OCI-LY3 (cell line): Measurements from ENCODE around the gene MESP2.

Source experiments
- H2AFZ ChIP-seq: fragments of 200-600, 300-600 bp; shearing (Covaris generic); 2 replicates; pipeline ENCODE4 v1.6.0; 2014; ENCODE audit warnings: antibody characterized with exemption, low read depth, low read length
- H3K27ac ChIP-seq: fragments of 200-600, 300-600 bp; sonication (generic); 2 replicates; pipeline ENCODE4 v1.5.1; 2014; ENCODE audit warnings: mild to moderate bottlenecking, low read length, moderate library complexity, mixed read lengths
- H3K27me3 ChIP-seq: fragments of 200-600, 300-600 bp; sonication (generic); 2 replicates; pipeline ENCODE4 v1.6.1; 2014; ENCODE audit warnings: low read depth, low read length, mixed read lengths
- H3K36me3 ChIP-seq: fragments of 200-600, 300-600 bp; sonication (generic); replicated peaks from 2 replicates; pipeline ENCODE3; 2014; ENCODE audit warnings: low read depth, low read length, mixed read lengths
- H3K4me1 ChIP-seq: fragments of 300-600, 200-600 bp; sonication (generic); 2 replicates; pipeline ENCODE4 v1.6.1; 2014; ENCODE audit warnings: low read length, mixed read lengths
- H3K4me2 ChIP-seq: fragments of 200-600, 300-600 bp; sonication (generic); 2 replicates; pipeline ENCODE4 v1.6.1; 2014; ENCODE audit warnings: low read length, mixed read lengths
- H3K4me3 ChIP-seq: fragments of 300-600, 200-600 bp; sonication (generic); 2 replicates; pipeline ENCODE4 v1.5.1; 2014; ENCODE audit warnings: antibody characterized with exemption, mild to moderate bottlenecking, low read length, moderate library complexity
- H3K79me2 ChIP-seq: fragments of 300-600, 200-600 bp; shearing (Covaris generic); 2 replicates; pipeline ENCODE4 v1.6.1; 2014; ENCODE audit warnings: mild to moderate bottlenecking, low read length, mixed read lengths
- H3K9ac ChIP-seq: fragments of 300-600, 200-600 bp; shearing (Covaris generic); 2 replicates; pipeline ENCODE4 v1.6.0; 2014; ENCODE audit warnings: mild to moderate bottlenecking, low read length, moderate library complexity
- H3K9me3 ChIP-seq: fragments of 200-600, 300-600 bp; shearing (Covaris generic); 2 replicates; pipeline ENCODE4 v1.6.1; 2014; ENCODE audit warnings: low read length, mixed read lengths; ENCODE audit not compliant: insufficient read depth
- H4K20me1 ChIP-seq: fragments of 200-600, 300-600 bp; sonication (generic); 2 replicates; pipeline ENCODE4 v1.6.1; 2016; ENCODE audit warnings: low read length, mixed read lengths; ENCODE audit not compliant: insufficient read depth
- EZH2phosphoT487 ChIP-seq: fragments of 200-600 bp; shearing (Covaris generic); IDR thresholded peaks from 2 replicates; pipeline ENCODE4 v1.6.1; 2018; ENCODE audit warnings: antibody characterized with exemption, mixed run types, low read depth
- TF ChIP-seq, protein P1 (sequence below): fragments of 200-600, 300-600 bp; sonication (generic); IDR thresholded peaks from 2 replicates; pipeline ENCODE4 v1.5.1; 2014; ENCODE audit warnings: antibody characterized with exemption, low read length, low read depth

The MESP2 gene

DNA sequence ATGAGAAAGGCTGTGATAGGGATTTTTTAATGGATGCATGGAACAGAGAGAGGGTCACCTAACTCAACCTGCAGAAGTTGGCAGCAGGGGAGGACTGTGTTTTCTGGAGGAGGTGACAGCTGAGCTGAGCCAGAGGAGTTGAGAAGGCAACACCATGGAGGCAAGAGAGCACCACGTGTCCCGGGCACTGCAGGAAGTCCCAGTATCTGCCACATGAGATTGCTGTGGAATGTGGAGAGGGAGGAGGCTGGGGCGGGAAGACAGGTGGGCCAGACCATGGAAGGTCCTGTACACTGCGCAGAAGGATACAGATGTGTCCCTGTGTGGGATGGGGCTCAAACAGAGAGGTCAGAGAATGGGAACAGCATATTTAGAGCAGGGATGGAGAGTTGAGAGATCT lies 40.4 kb upstream of the MESP2 start:
- Histone ChIP-seq H3K4me3 (no peak overlapping the region), H3K4me1 (peaks cover 3% of the 10 kb centered on the region; the same call in 1 of the 2 replicates)
- TF ChIP-seq EZH2phosphoT487, result no peak
- TF ChIP-seq, protein P1, sequence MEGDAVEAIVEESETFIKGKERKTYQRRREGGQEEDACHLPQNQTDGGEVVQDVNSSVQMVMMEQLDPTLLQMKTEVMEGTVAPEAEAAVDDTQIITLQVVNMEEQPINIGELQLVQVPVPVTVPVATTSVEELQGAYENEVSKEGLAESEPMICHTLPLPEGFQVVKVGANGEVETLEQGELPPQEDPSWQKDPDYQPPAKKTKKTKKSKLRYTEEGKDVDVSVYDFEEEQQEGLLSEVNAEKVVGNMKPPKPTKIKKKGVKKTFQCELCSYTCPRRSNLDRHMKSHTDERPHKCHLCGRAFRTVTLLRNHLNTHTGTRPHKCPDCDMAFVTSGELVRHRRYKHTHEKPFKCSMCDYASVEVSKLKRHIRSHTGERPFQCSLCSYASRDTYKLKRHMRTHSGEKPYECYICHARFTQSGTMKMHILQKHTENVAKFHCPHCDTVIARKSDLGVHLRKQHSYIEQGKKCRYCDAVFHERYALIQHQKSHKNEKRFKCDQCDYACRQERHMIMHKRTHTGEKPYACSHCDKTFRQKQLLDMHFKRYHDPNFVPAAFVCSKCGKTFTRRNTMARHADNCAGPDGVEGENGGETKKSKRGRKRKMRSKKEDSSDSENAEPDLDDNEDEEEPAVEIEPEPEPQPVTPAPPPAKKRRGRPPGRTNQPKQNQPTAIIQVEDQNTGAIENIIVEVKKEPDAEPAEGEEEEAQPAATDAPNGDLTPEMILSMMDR, result no peak

DNA sequence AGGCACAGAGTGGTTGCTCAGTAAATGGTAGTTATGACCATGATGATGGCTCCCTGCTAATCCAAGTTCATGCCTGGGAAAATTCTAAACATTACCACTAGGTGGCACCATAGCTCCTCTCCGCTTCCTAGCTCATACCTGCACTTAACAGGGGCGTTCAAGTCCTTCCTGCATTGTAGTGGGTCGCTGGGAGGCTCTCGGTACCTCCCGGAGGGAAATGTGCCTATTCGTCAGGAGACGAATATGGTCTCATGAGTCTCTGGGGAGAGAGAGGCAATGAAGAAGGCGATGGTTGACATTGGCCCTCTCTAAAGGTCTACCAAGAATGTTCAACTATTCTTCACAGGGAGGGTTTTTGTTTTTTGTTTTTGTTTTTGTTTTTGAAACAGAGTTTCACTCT lies 36.0 kb upstream of the MESP2 start:
- Histone ChIP-seq H4K20me1 (no peaks in the 10 kb centered on the region), H2AFZ (peak overlapping the region; percentile 99), H3K4me2 (peak overlapping the region; percentile 91), H3K9ac (peak overlapping the region; percentile 40; the same call in 1 of the 2 replicates), H3K79me2 (no peaks in the 10 kb centered on the region), H3K4me3 (peak overlapping the region; percentile 74), H3K9me3 (no peaks in the 10 kb centered on the region), H3K4me1 (peaks cover 3% of the 10 kb centered on the region; the same call in 1 of the 2 replicates), H3K27me3 (no peaks in the 10 kb centered on the region), H3K36me3 (no peaks in the 10 kb centered on the region), H3K27ac (no peak overlapping the region)
- TF ChIP-seq, protein P1, result peak; percentile 89
- no peak for TF ChIP-seq EZH2phosphoT487

More for the DNA sequence above, 40.4 kb upstream of the MESP2 start:
- no peak overlapping the region for H3K4me2 ChIP-seq
- no peak overlapping the region; the same call in 1 of the 2 replicates for H2AFZ ChIP-seq
- H3K9ac ChIP-seq, result no peak overlapping the region
- peaks cover 18% of the 10 kb centered on the region; the same call in 1 of the 2 replicates for H3K27me3 ChIP-seq
- no peaks in the 10 kb centered on the region for H3K36me3 ChIP-seq
- H4K20me1 ChIP-seq, result no peaks in the 10 kb centered on the region
- H3K9me3 ChIP-seq, result no peaks in the 10 kb centered on the region
- no peaks in the 10 kb centered on the region for H3K79me2 ChIP-seq
- no peak overlapping the region for H3K27ac ChIP-seq

DNA sequence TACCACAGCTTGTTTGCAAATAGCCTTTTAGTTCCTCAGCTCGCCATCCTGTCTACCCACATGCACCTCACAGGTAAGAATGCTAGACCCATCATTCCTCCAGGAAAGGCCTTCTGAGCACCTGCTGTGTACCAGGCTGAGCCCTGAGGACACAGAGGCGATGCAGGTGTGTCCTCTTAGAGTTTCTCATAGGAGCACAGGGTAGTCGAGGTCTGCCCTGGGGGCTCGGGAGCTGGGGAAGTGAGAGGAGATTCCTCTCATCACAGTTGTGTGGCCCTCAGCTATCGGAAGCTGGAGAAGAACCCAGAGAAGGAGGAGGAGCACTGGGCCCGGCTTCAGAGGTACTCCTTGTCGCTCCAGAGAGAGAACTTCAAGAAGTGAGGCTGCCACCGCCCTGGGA lies 33.1 kb upstream of the MESP2 start:
- TF ChIP-seq, protein P1, result no peak
- TF ChIP-seq EZH2phosphoT487, result no peak
- no peak overlapping the region for H3K4me3 ChIP-seq
- no peaks in the 10 kb centered on the region for H3K9me3 ChIP-seq
- H3K27ac ChIP-seq, result no peak overlapping the region
- H3K4me1 ChIP-seq, result peaks cover 3% of the 10 kb centered on the region; the same call in 1 of the 2 replicates
- no peak overlapping the region for H3K9ac ChIP-seq
- no peak overlapping the region for H3K4me2 ChIP-seq
- no peaks in the 10 kb centered on the region for H3K36me3 ChIP-seq
- no peak overlapping the region for H2AFZ ChIP-seq
- no peaks in the 10 kb centered on the region for H4K20me1 ChIP-seq
- H3K79me2 ChIP-seq, result no peaks in the 10 kb centered on the region
- H3K27me3 ChIP-seq, result no peaks in the 10 kb centered on the region

DNA sequence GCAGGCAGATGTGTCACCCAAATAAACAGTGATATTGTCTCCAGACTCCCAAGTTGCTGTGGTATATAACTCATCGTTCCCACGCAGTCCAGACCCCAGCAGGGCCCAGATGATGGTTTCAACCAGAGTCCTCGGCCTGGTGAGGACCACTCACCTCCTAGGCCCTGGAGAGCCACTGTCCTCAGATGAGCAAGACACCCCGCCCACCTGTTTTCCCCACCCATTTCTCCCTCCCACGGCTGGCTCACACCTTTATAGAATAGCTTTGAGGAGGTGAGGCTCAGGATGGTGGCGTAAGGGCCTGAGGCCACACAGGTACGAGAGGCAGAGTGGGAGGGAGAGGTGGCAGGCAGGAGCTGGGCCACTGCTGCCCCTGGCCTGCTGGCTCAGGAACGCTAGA lies 32.5 kb upstream of the MESP2 start:
- H2AFZ ChIP-seq, result no peak overlapping the region
- no peaks in the 10 kb centered on the region for H4K20me1 ChIP-seq
- H3K9me3 ChIP-seq, result no peaks in the 10 kb centered on the region
- H3K27ac ChIP-seq, result no peak overlapping the region
- H3K79me2 ChIP-seq, result no peaks in the 10 kb centered on the region
- no peak overlapping the region for H3K4me2 ChIP-seq
- H3K9ac ChIP-seq, result no peak overlapping the region
- no peak for TF ChIP-seq EZH2phosphoT487
- TF ChIP-seq, protein P1, result no peak
- no peak overlapping the region for H3K4me3 ChIP-seq
- peaks cover 3% of the 10 kb centered on the region; the same call in 1 of the 2 replicates for H3K4me1 ChIP-seq
- H3K27me3 ChIP-seq, result no peaks in the 10 kb centered on the region
- no peaks in the 10 kb centered on the region for H3K36me3 ChIP-seq
